BLaER1 treated with 17β-estradiol and CSF1 and Interleukin-3, amounts not matched to agents 10 nM and 100 nM (cell line): ENCODE results near the gene TTR.

Source experiments
- H3K27ac ChIP-seq, 11 experiments: shearing (Covaris generic); formaldehyde crosslinking; 2 replicates each; pipeline ENCODE4 v1.8.1; 2022
- H3K27me3 ChIP-seq, 11 experiments: shearing (Covaris generic); formaldehyde crosslinking; 2 replicates each; pipeline ENCODE4 v1.8.1; 2022
- H3K36me3 ChIP-seq, 11 experiments: shearing (Covaris generic); formaldehyde crosslinking; 2 replicates each; pipeline ENCODE4 v1.8.1; 2022
- H3K4me1 ChIP-seq, 10 experiments: shearing (Covaris generic); formaldehyde crosslinking; 2 replicates each; pipeline ENCODE4 v1.8.1; 2022
- H3K4me2 ChIP-seq, 11 experiments: shearing (Covaris generic); formaldehyde crosslinking; 2 replicates each; pipeline ENCODE4 v1.8.1; 2022
- H3K4me3 ChIP-seq, 10 experiments: shearing (Covaris generic); formaldehyde crosslinking; 2 replicates each; pipeline ENCODE4 v1.8.1; 2022
- H3K9ac ChIP-seq, 11 experiments: shearing (Covaris generic); formaldehyde crosslinking; 2 replicates each; pipeline ENCODE4 v1.8.1; 2022
- H3K9me3 ChIP-seq, 11 experiments: shearing (Covaris generic); formaldehyde crosslinking; replicated peaks in 1 of 11; 2 replicates each; pipeline ENCODE4 v1.8.1; 2022
- H4K20me1 ChIP-seq, 11 experiments: shearing (Covaris generic); formaldehyde crosslinking; 2 replicates each; pipeline ENCODE4 v1.8.1; 2022
- Cebpa-rat ChIP-seq, 11 experiments: shearing (Covaris generic); IDR thresholded peaks; 2 replicates each; pipeline ENCODE4 v1.8.1; 2022

The TTR gene

GRCh38 chr18:31576670-31577069 lies 15.0 kb upstream of the TTR start:
- Histone ChIP-seq H3K36me3 (no peaks in the 10 kb centered on the region), H4K20me1 (no peaks in the 10 kb centered on the region), H3K4me2 (peak overlapping the region in 2 of 11 experiments; percentile 24 to 31; a peak in 3 of 22 replicates), H3K4me3 (no peak overlapping the region), H3K9me3 (0 out of 22 replicates have a peak, but pooled peaks cover 0 to 7% (median 0%) of the 10 kb centered on the region in 11 experiments), H3K9ac (no peak overlapping the region), H3K27ac (no peak overlapping the region), H3K27me3 (no peaks in the 10 kb centered on the region), H3K4me1 (peaks cover 0 to 6% (median 0%) of the 10 kb centered on the region in 10 experiments; a peak in 2 of 20 replicates)
- TF ChIP-seq Cebpa-rat (IDR thresholded peaks at IDR 0.05) = no peak

DNA sequence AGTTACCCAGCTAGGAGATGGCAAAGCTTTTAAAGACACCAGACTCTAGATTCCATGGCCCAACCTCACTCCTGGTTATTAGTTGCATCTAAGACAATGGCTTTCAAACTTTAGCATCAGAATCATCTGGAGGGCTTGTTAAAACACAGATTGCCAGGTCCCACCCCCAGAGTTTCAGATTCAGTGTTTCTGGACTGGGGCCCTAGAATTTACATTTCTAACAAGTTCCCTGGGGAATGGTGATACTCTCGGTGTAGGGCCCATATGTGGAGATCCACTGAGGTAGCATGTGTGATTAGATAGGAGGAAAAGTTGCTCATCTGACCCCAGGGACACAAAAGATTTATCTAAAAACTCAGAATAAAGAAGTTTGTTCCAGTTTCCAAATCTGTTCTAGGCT lies 14.5 kb upstream of the TTR start:
- peaks cover 0 to 6% (median 0%) of the 10 kb centered on the region in 10 experiments; a peak in 2 of 20 replicates for H3K4me1 ChIP-seq
- no peak for TF ChIP-seq Cebpa-rat (IDR thresholded peaks at IDR 0.05)
- no peak overlapping the region for H3K9ac ChIP-seq
- H3K27ac ChIP-seq = no peak overlapping the region
- H3K9me3 ChIP-seq = 0 out of 22 replicates have a peak, but pooled peaks cover 0 to 7% (median 0%) of the 10 kb centered on the region in 11 experiments
- H3K27me3 ChIP-seq = no peaks in the 10 kb centered on the region
- H4K20me1 ChIP-seq = no peaks in the 10 kb centered on the region
- H3K4me3 ChIP-seq = no peak overlapping the region
- peak overlapping the region in 1 of 11 experiments; percentile 31; a peak in 1 of 22 replicates for H3K4me2 ChIP-seq
- H3K36me3 ChIP-seq = no peaks in the 10 kb centered on the region

- H3K4me2 ChIP-seq = no peak overlapping the region
- H4K20me1 ChIP-seq = no peaks in the 10 kb centered on the region
- no peaks in the 10 kb centered on the region for H3K27me3 ChIP-seq
- no peak overlapping the region for H3K4me3 ChIP-seq
- no peaks in the 10 kb centered on the region for H3K36me3 ChIP-seq
- H3K9ac ChIP-seq = no peak overlapping the region
- H3K27ac ChIP-seq = no peak overlapping the region
- H3K4me1 ChIP-seq = peaks cover 0 to 6% (median 0%) of the 10 kb centered on the region in 10 experiments; a peak in 2 of 20 replicates
- no peak for TF ChIP-seq Cebpa-rat (IDR thresholded peaks at IDR 0.05)
- H3K9me3 ChIP-seq = 0 out of 22 replicates have a peak, but pooled peaks cover 0 to 7% (median 0%) of the 10 kb centered on the region in 11 experiments
Measured at GRCh38 chr18:31578126-31578525, 13.6 kb upstream of the TTR start.

GRCh38 chr18:31579375-31579774 lies 12.3 kb upstream of the TTR start:
- no peak overlapping the region for H3K4me2 ChIP-seq
- peaks cover 0 to 6% (median 0%) of the 10 kb centered on the region in 10 experiments; a peak in 2 of 20 replicates for H3K4me1 ChIP-seq
- H3K9ac ChIP-seq = no peak overlapping the region
- no peaks in the 10 kb centered on the region for H3K36me3 ChIP-seq
- TF ChIP-seq Cebpa-rat (IDR thresholded peaks at IDR 0.05) = no peak
- H3K9me3 ChIP-seq = 0 out of 22 replicates have a peak, but pooled peaks cover 0 to 7% (median 0%) of the 10 kb centered on the region in 11 experiments
- no peak overlapping the region for H3K27ac ChIP-seq
- no peaks in the 10 kb centered on the region for H4K20me1 ChIP-seq
- H3K4me3 ChIP-seq = no peak overlapping the region
- H3K27me3 ChIP-seq = no peaks in the 10 kb centered on the region

- Histone ChIP-seq H3K4me2 (no peak overlapping the region), H3K4me1 (peaks cover 0 to 4% (median 0%) of the 10 kb centered on the region in 10 experiments; a peak in 2 of 20 replicates), H3K4me3 (no peak overlapping the region), H4K20me1 (no peaks in the 10 kb centered on the region), H3K27ac (no peak overlapping the region), H3K9me3 (0 out of 22 replicates have a peak, but pooled peaks cover 0 to 7% (median 0%) of the 10 kb centered on the region in 11 experiments), H3K27me3 (no peaks in the 10 kb centered on the region), H3K9ac (no peak overlapping the region), H3K36me3 (no peaks in the 10 kb centered on the region)
- no peak for TF ChIP-seq Cebpa-rat (IDR thresholded peaks at IDR 0.05)
Measured at GRCh38 chr18:31581498-31582197, 10.0 kb upstream of the TTR start.

DNA sequence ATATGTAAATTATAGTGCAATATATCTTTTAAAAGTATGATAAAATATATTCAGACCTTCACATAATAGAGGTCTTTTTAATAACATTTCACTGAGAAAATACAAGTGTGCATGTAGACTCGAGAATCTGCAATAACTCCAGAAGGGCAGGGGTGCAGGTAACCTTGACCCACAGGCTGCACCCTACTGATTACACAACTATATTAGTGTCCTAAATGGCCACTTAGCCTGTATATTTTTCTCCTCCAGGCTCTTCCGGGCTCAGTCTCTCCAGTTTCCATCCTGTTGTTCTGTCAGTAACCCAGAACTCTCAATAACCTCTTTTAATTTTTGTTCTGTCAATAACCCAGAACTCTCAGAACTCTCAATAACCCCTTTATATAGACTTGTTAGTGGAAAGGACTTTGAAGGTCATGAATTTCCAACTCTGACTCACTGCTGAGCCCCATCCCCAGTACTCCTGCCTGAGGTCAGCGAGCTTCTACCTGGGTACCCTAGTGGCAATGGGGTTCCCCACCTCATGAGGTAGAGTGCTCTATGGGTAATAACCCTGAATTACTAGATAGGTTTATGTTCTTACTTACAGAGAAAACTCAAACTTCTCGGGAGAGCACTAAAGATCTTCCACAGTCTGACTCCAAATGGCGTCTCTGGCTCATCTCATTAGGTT lies 8.4 kb upstream of the TTR start:
- Histone ChIP-seq H3K27me3 (no peaks in the 10 kb centered on the region), H4K20me1 (no peaks in the 10 kb centered on the region), H3K27ac (no peak overlapping the region), H3K36me3 (no peaks in the 10 kb centered on the region), H3K9me3 (no peaks in the 10 kb centered on the region), H3K4me2 (no peak overlapping the region), H3K4me1 (no peaks in the 10 kb centered on the region), H3K9ac (no peak overlapping the region), H3K4me3 (no peak overlapping the region)
- no peak for TF ChIP-seq Cebpa-rat (IDR thresholded peaks at IDR 0.05)

DNA sequence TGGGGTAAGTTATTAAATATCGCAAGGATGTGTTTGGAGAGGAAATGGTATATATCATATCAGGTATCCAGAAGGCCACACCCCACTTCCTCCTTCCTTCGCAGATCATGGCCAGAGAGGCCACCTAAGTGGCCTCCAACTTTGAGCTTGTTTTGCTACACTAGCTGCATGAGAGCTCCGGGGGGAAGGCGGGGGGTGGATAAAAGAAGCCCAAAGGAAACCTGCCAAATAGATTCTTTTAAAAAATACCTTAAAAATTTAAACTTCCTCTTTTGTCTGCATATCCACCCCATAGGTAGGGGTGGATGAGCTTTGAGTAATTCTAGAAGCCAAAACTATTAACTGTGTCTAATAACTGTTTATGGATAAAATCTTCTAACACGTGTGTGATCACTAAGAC lies 5.7 kb upstream of the TTR start:
- H3K4me3 ChIP-seq = no peak overlapping the region
- H3K9ac ChIP-seq = no peak overlapping the region
- no peaks in the 10 kb centered on the region for H4K20me1 ChIP-seq
- H3K27me3 ChIP-seq = no peaks in the 10 kb centered on the region
- H3K4me2 ChIP-seq = no peak overlapping the region
- H3K27ac ChIP-seq = no peak overlapping the region
- no peaks in the 10 kb centered on the region for H3K9me3 ChIP-seq
- H3K36me3 ChIP-seq = no peaks in the 10 kb centered on the region
- TF ChIP-seq Cebpa-rat (IDR thresholded peaks at IDR 0.05) = no peak
- H3K4me1 ChIP-seq = no peaks in the 10 kb centered on the region

DNA sequence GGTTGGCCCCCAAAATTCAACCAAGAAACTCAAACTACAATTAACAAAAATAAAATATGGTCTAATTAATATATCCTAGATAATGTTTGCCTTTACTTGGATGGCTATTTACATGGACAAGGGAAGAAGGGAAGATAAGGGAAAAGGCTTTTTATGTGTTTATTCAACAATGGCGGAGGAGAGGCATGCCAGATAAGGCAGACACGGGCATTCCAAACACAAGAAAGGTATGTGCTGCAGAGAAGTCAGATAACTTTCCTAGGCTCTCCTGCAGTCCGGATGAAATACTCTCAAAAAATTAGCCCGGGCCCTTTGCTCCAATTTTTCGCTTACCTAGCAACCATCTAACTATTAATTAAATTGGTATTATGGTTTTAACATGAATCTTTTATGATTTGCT lies 5.1 kb upstream of the TTR start:
- H3K9me3 ChIP-seq = no peaks in the 10 kb centered on the region
- H4K20me1 ChIP-seq = no peaks in the 10 kb centered on the region
- no peaks in the 10 kb centered on the region for H3K27me3 ChIP-seq
- H3K36me3 ChIP-seq = no peaks in the 10 kb centered on the region
- H3K4me3 ChIP-seq = no peak overlapping the region
- no peak overlapping the region for H3K9ac ChIP-seq
- H3K27ac ChIP-seq = no peak overlapping the region
- no peak for TF ChIP-seq Cebpa-rat (IDR thresholded peaks at IDR 0.05)
- no peak overlapping the region for H3K4me2 ChIP-seq
- H3K4me1 ChIP-seq = no peaks in the 10 kb centered on the region

- Histone ChIP-seq H3K27ac (no peak overlapping the region), H3K9me3 (no peaks in the 10 kb centered on the region), H3K4me3 (no peak overlapping the region), H3K4me1 (no peaks in the 10 kb centered on the region), H3K27me3 (no peaks in the 10 kb centered on the region), H3K9ac (no peak overlapping the region), H3K4me2 (no peak overlapping the region), H4K20me1 (no peaks in the 10 kb centered on the region), H3K36me3 (no peaks in the 10 kb centered on the region)
- TF ChIP-seq Cebpa-rat (IDR thresholded peaks at IDR 0.05) = no peak
Measured at GRCh38 chr18:31587529-31587928, 4.1 kb upstream of the TTR start.
